SH-SY5Y (cell line): ENCODE measurements around the gene BAG2.

ENCODE experiments used
- GATA2 ChIP-seq: IDR thresholded peaks from 2 replicates; pipeline ENCODE4 v1.6.1; 2011; ENCODE audit warnings: mild to moderate bottlenecking, low read depth, low read length
- GATA3 ChIP-seq: IDR thresholded peaks from 2 replicates; pipeline ENCODE4 v1.6.1; 2011; ENCODE audit warnings: low read depth, mild to moderate bottlenecking, low read length, moderate library complexity

The BAG2 gene

DNA sequence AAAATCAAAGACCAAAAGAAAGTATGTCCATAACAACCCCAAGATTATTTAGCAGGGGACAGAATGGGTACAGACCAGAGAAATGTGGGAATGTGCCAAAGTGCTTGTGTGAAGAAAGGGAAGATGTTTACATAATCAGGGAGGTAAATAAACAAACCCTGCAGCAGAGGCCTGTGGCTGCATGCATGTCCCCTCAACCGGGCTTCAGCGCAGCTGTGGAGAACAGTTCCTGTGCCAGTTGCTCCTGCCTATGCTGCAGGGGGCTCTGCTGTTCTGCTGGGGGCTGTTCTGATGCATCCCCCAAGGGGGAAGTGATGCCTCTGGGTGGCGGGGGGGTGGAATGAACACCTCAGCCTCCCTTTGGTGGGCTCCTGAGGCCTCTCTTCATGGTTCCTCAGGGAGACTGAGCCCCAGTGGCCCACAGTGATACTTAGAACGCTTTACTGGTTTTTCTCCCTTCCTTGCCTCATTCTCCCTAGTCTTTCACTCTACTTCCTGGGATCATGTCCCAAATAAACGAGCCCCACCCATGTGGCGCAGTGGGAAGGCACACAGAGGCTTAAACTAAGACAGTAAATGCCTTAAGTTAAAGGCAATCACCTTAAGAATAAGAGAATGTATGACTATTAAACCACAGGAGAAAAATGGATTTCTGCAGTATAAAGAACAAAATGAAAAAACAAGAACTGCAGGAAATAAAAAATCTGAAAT lies 27.0 kb downstream of the BAG2 start:
- TF ChIP-seq GATA2 (no peak), GATA3 (no peak)

DNA sequence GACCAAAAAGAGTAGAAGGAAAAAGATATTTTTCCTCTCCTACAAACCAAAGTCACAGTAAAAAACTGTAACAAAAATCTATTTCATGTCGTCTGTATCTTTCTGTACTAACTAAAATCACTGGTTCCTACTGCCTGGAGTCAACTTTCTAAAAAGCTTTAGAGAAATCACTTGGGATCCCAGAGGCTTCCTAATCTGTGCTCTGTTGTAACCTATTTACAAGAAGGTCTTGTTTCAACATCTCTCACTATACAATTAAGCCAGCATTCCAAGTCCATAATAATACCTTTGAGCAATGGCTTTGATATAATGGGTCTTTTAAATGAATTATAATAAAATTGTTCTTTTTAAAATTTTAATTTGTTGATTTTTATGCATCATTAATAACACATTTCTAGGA lies 29.6 kb downstream of the BAG2 start:
- TF ChIP-seq GATA2 (no peak), GATA3 (no peak)

DNA sequence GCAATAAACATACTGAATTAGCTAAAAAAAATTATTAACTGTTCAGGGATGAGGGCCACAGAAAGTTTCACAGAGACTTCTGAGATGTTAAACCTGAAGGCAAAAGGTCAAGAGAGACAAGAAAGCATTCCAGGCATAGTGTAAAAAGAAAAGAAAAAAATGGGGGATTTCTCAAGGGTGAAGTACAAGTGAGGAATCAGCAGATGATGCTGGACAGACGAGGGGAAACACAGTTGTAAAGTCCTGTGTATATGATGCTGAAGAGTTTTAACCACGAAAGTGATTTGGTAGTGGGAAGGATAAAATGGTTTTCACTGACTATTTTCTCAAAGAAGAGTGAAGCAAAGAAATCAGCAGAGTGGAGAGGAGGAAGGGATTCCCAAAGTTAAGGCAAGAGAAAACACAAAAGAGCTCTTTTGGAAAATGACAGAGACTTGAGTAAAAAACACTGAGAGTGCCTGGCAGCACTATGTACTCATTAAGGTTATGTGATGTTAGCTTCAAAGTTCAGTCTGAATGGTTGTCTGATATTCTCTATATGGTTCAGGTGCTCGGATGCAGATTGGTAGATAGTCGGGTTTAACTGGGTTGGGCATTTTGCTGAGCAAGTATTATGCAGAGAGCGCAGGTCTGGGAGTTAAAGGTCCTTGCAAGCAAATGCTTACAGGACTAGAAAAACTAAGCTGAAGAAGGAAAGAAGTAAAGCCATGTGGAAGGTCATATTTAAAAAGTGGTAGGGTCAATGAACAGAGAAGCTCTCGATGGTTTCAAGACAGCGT lies 33.6 kb downstream of the BAG2 start:
- TF ChIP-seq GATA3 (no peak), GATA2 (no peak)

DNA sequence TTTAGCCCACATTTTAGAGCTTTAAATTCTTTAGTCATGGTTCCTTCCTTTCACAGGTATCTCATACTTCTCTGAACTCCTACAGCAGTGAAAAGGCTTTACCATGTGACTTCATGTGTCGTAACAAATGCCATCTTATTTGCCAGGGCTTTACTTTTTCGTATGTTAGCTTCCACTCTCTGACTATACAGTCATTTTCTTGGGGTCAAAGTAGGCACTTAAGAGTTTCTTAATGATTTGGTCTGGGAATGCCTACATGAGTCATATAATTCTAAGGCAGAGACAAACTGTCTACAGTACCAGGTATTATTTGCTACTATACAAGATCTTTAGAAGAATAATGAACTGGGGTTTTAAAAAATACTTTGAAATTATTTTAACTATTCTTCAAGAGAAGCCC lies 35.0 kb downstream of the BAG2 start:
- TF ChIP-seq GATA2 (no peak), GATA3 (no peak)

DNA sequence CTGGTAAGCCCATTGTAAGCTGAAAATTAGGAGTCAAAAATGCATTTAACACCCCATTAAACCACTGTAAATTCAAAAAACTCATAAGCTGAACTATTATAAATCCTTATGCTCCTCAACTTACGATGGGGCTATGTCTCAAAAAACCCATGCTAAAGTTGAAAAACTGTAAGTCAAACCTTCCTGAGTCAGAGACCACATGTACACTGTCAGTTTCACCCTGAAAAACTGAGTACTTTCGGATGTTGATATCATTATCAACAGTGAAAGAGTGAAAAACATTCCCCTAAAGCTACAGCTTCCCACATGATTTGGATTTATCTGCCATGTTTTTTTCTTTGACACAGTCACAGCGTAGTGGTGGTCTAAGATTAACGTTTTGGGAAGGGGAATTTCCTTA lies 35.7 kb downstream of the BAG2 start:
- no peak for TF ChIP-seq GATA3
- TF ChIP-seq GATA2 = no peak

DNA sequence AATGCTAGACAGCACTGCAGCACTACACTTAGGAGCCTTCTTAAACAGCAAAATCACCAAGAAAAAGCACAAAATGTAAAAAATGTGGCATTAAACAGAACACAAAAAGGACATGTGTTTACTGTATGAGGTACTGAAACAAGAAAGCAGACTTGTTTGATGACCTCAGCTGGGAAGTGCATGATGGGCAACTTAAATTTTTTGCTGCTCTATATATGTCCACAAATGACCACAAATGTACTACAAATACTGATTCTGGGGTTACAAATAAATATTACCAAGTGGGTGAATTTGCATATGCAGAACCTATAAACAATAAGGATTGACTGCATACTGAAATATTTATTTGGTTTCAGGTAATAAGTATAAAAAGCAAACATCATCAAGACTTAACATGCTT lies 36.9 kb downstream of the BAG2 start:
- TF ChIP-seq GATA3 (no peak), GATA2 (no peak)

DNA sequence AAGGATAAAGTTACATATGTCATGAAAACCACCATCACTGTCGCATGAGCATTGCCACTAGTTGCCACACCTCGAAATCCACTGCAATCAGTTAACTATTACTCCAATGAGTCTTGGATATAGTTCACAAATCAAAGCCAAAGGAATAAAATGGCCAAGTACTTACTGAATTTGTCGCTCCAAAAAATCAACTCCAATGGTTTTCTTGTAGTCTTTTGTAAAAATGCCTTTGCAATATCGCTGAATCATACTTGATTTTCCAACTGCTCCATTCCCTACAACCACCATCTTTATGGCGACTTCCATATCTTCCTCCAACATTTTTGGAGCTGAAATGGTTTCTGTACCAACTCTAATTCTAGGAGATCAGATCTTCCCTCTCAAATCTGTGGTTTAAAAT lies 37.9 kb downstream of the BAG2 start:
- TF ChIP-seq GATA2 (no peak), GATA3 (no peak)

DNA sequence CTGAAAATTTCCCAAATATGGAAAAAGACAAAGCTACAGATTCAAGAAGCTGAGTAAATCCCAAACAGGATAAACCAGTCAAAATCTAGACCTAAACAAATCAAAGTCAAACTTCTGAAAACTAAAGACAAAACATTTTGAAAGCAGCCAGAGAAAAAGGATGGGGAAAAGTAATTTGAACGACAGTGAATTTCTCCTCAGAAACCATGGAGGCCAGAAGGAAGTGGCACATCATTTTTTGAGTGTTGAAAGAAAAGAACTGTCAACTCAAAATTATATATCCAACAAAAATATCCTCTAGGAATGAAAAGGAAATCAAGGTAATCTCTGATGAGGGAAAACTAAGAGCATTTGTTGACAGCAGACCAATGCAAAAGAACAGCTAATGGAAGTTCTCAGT lies 43.1 kb downstream of the BAG2 start:
- TF ChIP-seq GATA3 = no peak
- TF ChIP-seq GATA2 = no peak

DNA sequence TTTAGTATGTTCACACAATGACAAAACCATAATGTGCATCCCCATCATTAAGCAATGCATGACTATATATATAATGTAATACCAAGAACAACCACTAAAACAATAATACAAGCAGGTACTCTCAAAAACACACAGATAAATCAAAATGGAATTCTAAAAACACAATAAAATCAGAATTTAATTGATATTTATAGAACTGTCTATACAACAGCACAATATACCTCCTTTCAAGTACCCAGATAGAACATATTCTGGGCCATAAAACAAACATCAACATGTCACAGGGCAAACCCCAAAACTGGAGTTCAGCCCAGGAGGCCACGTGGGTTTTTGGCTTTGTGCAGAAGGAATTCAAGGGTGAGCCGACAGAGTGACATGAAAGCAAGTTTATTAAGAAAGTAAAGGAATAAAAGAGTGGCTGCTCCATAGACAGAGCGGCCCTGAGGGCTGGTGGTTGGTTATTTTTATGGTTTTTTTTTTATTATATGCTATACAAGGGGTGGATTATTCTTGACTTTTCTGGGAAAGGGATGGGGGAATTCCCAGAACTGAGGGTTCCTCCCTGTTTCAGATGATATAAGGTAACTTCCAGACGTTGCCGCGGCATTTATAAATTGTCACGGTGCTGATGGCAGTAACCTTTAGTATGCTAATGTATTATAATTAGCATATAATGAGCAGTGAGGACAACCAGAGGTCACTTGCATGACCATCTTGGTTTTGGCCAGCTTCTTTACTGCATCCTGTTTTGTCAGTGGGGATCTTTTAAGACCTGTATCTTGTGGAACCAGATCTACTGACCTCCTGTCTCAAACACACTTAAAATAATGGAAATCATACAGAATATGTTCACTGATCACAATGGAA lies 44.3 kb downstream of the BAG2 start:
- TF ChIP-seq GATA3 (no peak), GATA2 (no peak)

DNA sequence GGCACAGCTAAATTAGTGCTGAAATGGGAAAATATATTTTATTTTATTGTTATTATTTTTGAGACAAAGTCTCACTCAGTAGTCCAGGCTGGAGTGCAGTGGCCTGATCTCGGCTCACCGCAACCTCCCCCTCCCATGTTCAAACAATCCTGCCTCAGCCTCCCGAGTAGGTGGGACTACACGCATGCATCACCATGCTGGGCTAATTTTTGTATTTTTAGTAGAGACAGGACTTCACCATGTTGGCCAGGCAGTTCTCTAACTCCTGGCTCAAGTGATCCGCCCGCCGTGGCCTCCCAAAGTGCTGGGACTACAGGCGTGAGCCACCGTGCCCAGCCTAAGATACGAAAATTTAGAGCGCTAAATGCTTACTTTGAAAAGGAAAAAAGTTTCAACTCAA lies 45.1 kb downstream of the BAG2 start:
- TF ChIP-seq GATA3 = no peak
- no peak for TF ChIP-seq GATA2

DNA sequence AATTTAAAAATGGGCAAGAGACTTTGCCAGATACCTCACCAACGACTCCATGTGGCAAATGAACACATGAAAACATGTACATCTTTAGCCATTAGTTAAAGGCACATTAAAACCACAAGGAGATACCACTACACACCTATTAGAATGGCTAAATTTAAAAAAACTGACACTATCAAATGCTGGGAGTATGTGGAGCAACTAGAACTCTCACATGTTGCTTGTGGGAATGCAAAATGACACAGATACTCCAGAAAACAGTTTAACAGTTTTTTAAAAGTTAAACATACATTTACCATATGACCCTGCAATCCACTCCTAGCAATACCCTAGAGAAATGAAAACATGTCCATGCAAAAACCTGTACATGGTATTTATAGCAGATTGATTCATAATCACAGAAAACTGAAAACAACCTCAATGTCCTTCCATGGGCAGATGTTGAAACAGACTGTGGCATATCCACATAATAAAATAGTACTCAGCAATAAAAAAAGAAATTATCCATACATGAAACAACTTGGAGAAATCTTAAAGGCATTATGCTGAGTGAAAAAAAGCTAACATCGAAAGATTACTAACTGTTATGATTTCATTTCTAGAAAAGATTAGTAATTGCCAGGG lies 48.1 kb downstream of the BAG2 start:
- no peak for TF ChIP-seq GATA3
- TF ChIP-seq GATA2 = no peak

DNA sequence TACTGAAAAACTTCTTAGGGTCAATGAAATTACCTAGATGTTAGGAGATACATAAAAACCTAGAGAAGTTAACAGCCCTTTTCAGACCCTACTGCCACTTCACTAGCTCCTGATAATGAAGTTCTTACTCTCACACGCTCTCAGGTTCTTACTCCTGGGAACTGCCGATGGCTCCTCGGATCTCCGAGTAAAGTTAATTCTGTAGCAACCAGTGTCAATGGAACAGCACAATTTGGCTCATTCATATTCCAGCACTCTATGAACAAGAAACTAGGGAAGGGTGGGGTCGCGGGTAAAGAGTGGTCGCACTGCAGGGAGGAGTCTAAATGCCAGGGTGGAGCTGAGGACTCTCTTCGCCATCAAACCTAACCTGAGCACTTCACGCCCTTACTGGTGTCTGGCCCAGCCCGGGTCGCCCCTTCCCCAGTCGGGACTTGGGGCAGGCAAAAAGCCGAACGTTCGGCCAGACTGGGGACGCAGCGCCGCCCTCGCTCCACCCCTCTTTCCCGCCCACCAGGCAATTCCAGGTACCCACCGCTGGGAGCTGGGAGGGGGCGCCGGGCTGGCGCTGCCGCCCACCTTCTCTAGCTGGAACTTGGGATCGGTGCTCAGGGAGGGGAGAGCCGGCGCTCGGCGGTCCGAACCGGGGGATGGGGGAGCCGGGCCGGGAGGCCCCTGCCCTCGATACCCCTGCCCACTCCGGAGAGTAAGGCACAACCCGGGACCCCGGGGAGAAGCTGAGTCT lies 49.2 kb downstream of the BAG2 start:
- TF ChIP-seq GATA2 = no peak
- no peak for TF ChIP-seq GATA3

DNA sequence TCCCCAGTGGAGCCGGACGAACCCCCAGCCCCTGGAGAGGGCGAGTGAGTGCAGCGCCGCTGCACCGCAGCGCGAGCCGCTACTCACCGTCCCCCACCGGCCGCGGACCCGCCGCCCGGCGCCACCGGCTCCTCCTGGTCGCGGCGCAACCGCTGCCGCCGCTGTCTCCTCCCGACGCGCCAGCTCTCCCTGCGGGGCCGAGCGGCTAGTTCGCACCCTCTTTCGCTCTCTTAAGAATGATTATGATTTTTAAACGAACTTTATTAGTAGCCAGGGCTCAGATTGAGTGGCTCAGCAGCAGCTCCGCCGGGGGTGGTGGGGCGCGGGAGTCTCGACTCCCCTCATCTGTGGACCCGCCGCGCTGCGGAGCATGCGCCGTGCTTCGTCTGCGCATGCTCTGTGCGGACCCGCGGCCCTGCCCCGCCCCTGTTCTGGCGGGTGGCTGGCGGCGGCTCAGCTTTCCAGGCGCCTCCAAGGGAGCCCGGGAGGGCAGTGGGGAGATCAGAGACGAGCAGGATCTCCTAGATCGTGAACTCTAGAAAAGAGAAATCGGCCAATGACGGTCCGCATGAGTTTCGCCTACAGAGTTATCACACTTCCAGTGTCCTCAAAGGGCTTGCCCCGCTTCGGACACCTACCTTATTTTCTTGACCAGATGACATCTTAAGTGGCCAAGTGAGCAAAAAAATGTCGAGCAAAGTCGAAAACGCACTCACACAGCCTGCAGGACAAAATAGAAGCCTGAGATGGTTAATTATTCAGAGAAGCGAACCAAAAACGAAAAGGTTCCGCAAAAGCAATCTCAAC lies 50.0 kb downstream of the BAG2 start, which contains the start of gene RAB23:
Gene RAB23, minus strand, starts transcription at position 372 of the 807 bp plus-strand sequence. CDS start 11,927 bp downstream, outside the sequence.
- peak; percentile 19; the same call in 1 of the 2 replicates for TF ChIP-seq GATA2
- no peak for TF ChIP-seq GATA3
